GM12872 (cell line): ENCODE measurements around the gene ZBTB16.

Experiments used
- TF ChIP-seq, protein P1 (sequence below): IDR thresholded peaks from 3 replicates; pipeline ENCODE4 v1.5.1; 2011; ENCODE audit warnings: low read depth, mild to moderate bottlenecking, low read length, moderate library complexity; ENCODE audit not compliant: insufficient read depth

ZBTB16 gene

DNA sequence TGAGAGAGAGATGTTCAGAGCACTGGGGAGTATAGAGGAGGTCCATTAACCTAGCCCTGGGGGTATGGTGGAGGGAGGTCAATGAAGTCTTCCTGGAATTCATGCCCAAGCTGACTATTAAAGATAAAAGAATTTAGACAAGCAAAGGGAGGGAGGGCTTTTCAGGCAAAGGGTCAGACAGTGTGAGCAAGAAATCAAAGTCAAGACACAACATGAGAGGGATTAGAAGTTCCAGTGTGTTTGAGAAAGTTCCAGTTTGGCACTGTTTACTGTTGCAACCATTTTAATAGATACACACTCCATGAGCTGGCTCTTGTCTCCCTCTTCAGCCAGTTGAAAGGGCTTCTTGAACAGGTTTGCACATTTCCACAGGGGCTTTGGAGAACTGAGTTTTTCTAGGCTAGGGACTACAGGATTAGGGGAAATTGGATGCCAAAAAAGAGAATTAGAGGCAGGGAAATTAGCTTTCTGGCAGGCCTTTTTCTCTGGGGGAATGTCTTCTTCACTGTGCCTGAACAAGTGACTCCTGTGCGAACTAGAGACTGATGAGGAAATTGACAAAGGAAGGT lies 222.0 kb downstream of the ZBTB16 start:
- TF ChIP-seq, protein P1, sequence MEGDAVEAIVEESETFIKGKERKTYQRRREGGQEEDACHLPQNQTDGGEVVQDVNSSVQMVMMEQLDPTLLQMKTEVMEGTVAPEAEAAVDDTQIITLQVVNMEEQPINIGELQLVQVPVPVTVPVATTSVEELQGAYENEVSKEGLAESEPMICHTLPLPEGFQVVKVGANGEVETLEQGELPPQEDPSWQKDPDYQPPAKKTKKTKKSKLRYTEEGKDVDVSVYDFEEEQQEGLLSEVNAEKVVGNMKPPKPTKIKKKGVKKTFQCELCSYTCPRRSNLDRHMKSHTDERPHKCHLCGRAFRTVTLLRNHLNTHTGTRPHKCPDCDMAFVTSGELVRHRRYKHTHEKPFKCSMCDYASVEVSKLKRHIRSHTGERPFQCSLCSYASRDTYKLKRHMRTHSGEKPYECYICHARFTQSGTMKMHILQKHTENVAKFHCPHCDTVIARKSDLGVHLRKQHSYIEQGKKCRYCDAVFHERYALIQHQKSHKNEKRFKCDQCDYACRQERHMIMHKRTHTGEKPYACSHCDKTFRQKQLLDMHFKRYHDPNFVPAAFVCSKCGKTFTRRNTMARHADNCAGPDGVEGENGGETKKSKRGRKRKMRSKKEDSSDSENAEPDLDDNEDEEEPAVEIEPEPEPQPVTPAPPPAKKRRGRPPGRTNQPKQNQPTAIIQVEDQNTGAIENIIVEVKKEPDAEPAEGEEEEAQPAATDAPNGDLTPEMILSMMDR: no peak

DNA sequence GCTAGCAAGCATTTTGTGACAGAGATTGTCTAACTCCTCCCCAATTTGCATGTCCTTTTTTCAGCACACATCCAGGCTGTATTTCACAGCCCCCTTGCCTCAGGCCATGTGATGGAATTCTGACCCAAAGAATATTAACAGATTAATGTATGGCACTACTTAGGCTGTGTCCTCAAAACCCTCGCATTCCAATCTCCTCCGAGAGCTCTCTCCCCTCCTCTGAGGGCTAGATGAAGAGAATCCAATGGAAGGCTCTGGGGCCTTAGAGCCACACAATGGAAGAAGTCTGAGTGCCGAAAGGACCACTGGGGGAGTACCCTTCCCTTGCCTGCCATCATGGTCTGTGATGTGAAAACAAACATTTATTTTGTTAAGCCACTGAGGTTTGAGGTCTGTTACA lies 223.0 kb downstream of the ZBTB16 start:
- TF ChIP-seq, protein P1: no peak

DNA sequence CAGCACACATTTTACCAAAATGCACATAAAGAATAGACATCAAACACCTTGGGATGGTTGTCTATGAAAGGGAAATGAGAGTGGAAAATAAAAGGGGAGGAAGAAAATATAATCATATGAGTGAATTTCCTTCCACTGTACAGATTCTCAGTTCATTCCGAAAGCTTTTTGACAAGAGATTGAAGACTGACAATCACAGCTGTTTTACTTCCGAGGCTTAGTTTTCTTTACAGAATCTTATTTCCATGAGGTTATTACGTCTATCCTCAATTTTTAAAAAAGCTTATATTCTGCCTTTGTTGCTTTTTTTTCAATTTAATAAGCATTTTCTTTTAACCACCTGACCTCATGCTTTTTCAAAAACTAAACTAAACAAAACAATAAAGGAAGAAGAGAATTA lies 223.9 kb downstream of the ZBTB16 start:
- TF ChIP-seq, protein P1: no peak

DNA sequence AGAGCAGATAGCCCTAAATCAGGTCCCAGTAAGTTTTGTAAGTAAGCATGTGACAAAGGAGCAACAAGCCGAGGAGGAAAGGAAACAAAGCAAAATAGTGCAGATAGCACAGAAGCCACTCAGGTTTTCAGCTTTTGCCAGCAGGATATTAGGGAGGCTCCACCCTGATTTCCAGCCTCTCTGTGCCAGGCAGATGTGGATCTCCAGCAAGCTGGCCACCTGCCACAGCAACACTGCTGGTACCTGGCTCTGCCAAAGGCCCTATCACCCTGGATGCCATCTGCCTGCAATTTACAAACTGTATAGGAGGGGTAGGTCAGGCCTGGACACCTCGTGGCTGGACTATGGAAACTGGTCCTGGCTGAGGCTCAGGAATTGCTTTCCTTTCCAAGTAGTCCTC lies 224.5 kb downstream of the ZBTB16 start:
- TF ChIP-seq, protein P1: no peak

DNA sequence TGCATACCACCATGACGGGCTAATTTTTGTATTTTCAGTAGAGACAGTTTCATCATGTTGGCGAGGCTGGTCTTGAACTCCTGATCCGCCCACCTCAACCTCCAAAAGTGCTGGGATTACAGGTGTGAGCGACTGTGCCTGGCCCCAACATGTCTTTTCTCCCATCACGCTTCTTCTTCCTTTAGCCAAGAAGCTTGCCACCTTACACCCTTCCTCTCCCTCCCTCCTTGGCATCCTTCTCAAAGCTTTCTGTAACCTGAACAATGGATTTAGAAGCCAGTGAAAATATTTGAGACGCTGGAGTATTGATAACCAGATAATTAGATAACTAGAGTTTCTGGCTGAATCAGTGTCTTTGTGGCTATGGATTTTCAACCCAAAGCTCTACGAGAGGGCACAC lies 225.4 kb downstream of the ZBTB16 start:
- TF ChIP-seq, protein P1: no peak

DNA sequence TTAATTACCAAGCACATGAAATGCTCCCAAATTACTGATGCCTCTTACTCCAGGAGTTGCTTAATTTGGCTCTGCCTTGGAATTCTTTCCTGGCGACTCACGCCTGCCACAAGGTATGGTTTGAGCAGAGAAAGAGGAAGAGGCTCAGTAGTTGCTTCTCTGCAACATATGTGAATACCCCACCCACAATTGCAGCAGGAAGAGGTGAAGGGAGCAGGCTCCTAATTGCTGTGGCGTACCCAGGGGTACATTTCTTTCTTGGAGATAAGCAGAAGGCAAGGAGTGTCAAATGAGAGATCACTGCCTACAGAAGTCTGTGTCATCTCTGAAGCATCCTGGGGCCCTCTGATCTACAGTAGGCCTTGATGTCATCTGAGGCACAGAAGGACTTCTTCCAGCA lies 226.1 kb downstream of the ZBTB16 start:
- TF ChIP-seq, protein P1: no peak

DNA sequence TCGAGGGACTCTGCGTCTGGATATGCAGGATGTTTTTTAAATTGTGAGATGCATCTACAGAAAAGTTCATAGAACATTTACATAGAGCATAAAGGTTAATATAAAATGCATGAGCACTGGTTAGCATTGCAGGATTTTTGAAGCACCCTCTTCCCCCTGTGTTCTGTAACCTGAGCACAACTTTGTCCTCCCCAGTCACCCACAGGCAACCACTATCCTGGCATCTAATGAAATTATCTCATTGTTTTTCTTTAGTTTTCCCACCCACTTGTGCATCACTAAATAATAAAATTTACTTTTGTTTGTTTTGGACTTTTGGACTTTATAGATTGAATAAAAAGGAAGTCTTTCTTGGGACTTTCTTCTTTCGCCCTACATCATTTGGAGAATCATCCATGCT lies 226.7 kb downstream of the ZBTB16 start:
- TF ChIP-seq, protein P1: no peak
